Mesothelial cell of epicardium (in vitro differentiated cells): ENCODE results near the gene PRSS37. TPM values are rescaled to one million over a fixed set of nuclear protein-coding genes. Genes with fewer than 3 reads are reported as not detected.

Source experiments
- DNase-seq, 2 experiments: peaks; one replicate each; pipeline ENCODE4 v3.0.0; 2021; ENCODE audit warnings: low spot score in 2 of 2; ENCODE audit not compliant: unreplicated experiment in 2 of 2
- H3K27ac Mint-ChIP-seq: 2 replicates; pipeline ENCODE4 v1.8.0; 2021; ENCODE audit warnings: mixed read lengths
- H3K27me3 Mint-ChIP-seq: 2 replicates; pipeline ENCODE4 v1.8.0; 2021; ENCODE audit warnings: low read depth, mixed read lengths
- H3K36me3 Mint-ChIP-seq: 2 replicates; pipeline ENCODE4 v1.8.0; 2021; ENCODE audit warnings: mixed read lengths
- H3K4me1 Mint-ChIP-seq: 2 replicates; pipeline ENCODE4 v1.8.0; 2021; ENCODE audit warnings: mixed read lengths
- H3K4me3 Mint-ChIP-seq: 2 replicates; pipeline ENCODE4 v1.8.0; 2021; ENCODE audit warnings: mild to moderate bottlenecking, moderate library complexity, mixed read lengths
- H3K9me3 Mint-ChIP-seq: 2 replicates; pipeline ENCODE4 v1.8.0; 2021; ENCODE audit warnings: mixed read lengths
- total RNA-seq: library from RNA; stranded (reverse); gene quantifications from 3 replicates; pipeline ENCODE4 v1.2.1, GENCODE V29; 2021
- TF ChIP-seq, protein P1 (sequence below): fragments of 200-600 bp; sonication (generic); IDR thresholded peaks from one replicate; pipeline ENCODE4 v1.5.0; 2021; ENCODE audit warnings: antibody characterized with exemption; ENCODE audit not compliant: unreplicated experiment

PRSS37 gene, protein sequence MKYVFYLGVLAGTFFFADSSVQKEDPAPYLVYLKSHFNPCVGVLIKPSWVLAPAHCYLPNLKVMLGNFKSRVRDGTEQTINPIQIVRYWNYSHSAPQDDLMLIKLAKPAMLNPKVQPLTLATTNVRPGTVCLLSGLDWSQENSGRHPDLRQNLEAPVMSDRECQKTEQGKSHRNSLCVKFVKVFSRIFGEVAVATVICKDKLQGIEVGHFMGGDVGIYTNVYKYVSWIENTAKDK
- total RNA-seq, result not detected in 3 replicates

GRCh38 chr7:141841385-141841784 is at the start of gene PRSS37:
PRSS37 (minus strand) TSS chr7:141841485; CDS start chr7:141841049, 436 bp downstream.
- H3K4me3 Mint-ChIP-seq, result no peak within 1 kb of the TSS
- TF ChIP-seq, protein P1, sequence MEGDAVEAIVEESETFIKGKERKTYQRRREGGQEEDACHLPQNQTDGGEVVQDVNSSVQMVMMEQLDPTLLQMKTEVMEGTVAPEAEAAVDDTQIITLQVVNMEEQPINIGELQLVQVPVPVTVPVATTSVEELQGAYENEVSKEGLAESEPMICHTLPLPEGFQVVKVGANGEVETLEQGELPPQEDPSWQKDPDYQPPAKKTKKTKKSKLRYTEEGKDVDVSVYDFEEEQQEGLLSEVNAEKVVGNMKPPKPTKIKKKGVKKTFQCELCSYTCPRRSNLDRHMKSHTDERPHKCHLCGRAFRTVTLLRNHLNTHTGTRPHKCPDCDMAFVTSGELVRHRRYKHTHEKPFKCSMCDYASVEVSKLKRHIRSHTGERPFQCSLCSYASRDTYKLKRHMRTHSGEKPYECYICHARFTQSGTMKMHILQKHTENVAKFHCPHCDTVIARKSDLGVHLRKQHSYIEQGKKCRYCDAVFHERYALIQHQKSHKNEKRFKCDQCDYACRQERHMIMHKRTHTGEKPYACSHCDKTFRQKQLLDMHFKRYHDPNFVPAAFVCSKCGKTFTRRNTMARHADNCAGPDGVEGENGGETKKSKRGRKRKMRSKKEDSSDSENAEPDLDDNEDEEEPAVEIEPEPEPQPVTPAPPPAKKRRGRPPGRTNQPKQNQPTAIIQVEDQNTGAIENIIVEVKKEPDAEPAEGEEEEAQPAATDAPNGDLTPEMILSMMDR, result no peak
- no peaks in the 10 kb centered on the region for H3K4me1 Mint-ChIP-seq
- no peaks in the 10 kb centered on the region for H3K27me3 Mint-ChIP-seq
- no peak within 1 kb of the TSS for H3K27ac Mint-ChIP-seq
- H3K9me3 Mint-ChIP-seq, result no peaks in the 10 kb centered on the region
- H3K36me3 Mint-ChIP-seq, result no peaks in the 10 kb centered on the region
- no peak for DNase-seq

GRCh38 chr7:141889321-141889720 is 48.0 kb upstream of the PRSS37 start:
- Mint-ChIP-seq H3K9me3 (no peaks in the 10 kb centered on the region), H3K27me3 (no peaks in the 10 kb centered on the region), H3K4me3 (no peak overlapping the region), H3K36me3 (no peaks in the 10 kb centered on the region), H3K4me1 (no peaks in the 10 kb centered on the region), H3K27ac (no peak overlapping the region)
- TF ChIP-seq, protein P1, result no peak
- DNase-seq, result no peak

DNA sequence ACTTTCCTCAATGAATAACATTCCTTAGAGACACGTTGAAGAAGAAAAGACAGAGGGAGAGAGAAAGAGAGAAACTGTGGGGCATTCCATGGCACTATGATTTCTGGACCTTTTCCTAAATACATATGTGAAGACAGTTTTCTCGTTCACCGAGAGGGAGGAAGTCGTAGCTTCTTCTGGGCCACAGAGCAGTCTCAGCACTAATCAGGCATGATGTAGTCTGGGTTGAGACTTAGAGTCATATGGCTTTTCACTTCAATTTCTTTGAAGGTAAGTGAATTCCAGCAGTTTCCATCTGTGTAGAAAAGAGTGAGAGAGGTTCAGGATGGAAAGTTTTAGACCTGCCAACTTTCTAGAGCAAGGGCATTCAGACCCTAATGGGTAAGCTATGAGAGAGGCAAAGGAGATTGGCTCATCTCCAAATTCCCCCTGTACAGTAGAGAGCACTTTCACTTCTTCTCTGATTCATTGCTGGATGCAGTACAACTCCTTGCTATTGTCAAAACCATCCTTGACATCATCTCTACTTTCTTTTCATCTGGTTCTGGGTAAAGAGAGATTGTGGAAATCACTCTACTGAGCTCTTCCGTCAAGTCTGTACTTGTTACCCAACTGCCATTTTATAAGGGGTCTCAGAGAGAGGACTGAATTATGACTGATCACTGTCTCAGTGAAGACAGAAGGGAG is 43.4 kb upstream of the PRSS37 start:
- Mint-ChIP-seq H3K27me3 (no peaks in the 10 kb centered on the region), H3K9me3 (peaks cover 3% of the 10 kb centered on the region), H3K27ac (no peak overlapping the region), H3K36me3 (no peaks in the 10 kb centered on the region), H3K4me3 (no peak overlapping the region), H3K4me1 (no peaks in the 10 kb centered on the region)
- TF ChIP-seq, protein P1, result no peak
- DNase-seq, result no peak

DNA sequence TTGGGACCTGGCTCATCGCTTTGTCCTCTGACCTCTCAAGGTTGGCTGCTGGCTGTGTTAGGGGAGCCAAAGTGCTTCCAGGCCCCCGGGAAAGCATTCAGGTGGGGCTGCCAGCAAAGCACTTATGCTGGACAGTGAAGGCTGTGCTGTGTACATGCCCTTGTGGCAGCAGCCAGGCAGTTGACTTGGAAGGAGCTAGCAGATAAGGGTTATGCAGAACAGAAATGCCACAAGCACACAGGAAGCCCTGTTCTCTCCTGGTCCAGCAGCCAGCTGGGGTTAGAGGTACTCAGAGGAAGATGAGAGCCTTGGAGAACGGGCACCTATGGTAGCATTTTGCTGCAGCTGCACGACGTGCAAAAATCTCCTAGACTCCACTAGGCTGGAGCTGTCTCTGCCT is 39.7 kb upstream of the PRSS37 start:
- TF ChIP-seq, protein P1, result no peak
- Mint-ChIP-seq H3K4me1 (no peaks in the 10 kb centered on the region), H3K9me3 (peaks cover 7% of the 10 kb centered on the region), H3K27me3 (peaks cover 3% of the 10 kb centered on the region), H3K36me3 (no peaks in the 10 kb centered on the region), H3K27ac (no peak overlapping the region), H3K4me3 (no peak overlapping the region)
- DNase-seq, result no peak

DNA sequence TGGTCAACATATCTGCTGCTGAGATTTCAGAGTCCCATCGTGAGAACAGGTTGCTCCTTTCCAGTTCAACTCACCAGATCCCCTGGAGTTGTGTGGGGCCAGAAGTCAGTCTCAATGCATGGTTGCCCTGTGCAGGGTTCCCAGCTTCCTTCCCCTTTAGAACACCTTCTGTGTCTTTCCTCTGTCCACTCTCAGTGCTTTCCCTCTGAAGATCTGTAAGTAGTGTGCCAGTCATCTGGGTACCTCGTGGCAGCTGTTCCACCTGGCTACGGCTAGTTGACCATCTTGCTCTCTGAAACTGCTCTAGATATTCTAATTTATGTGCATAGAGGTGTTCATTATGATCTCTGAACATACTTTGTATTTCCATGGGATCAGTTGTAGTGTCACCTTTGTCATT is 36.1 kb upstream of the PRSS37 start:
- no peaks in the 10 kb centered on the region for H3K4me1 Mint-ChIP-seq
- no peak for DNase-seq
- no peak overlapping the region for H3K27ac Mint-ChIP-seq
- H3K27me3 Mint-ChIP-seq, result peaks cover 3% of the 10 kb centered on the region
- H3K4me3 Mint-ChIP-seq, result no peak overlapping the region
- TF ChIP-seq, protein P1, result no peak
- H3K36me3 Mint-ChIP-seq, result no peaks in the 10 kb centered on the region
- peaks cover 7% of the 10 kb centered on the region for H3K9me3 Mint-ChIP-seq
